Activated CD8-positive, alpha-beta memory T cell treated with anti-CD3 and anti-CD28 coated beads for 36 hours (primary cell): Measurements from ENCODE around the gene MYBPHL. TPM values are rescaled to one million over a fixed set of nuclear protein-coding genes. Genes with fewer than 3 reads are reported as not detected.

Experiments used
- CTCF ChIA-PET: fragments of 350-600 bp; sonication (Branson Sonifier 250); formaldehyde crosslinking; loops from one replicate; lab custom pipeline; 2021; ENCODE audit warnings: antibody characterized with exemption; lab: Charles Lee
- POLR2A ChIA-PET: fragments of 350-600 bp; sonication (Branson Sonifier 250); formaldehyde crosslinking; loops from one replicate; lab custom pipeline; 2021; ENCODE audit warnings: antibody characterized with exemption; lab: Charles Lee
- total RNA-seq, 2 experiments: library from RNA; stranded (reverse); gene quantifications; one replicate each; pipeline ENCODE4 v1.2.3, GENCODE V29; 2021

MYBPHL gene
- total RNA-seq, 2 experiments from 2014 or later, result not detected

GRCh38 chr1:109283748-109284600 is 22.8 kb downstream of the MYBPHL start:
- POLR2A ChIA-PET, result interaction anchor here (0.7 kb wide), 1 partner anchor 544 kb away, joined by 3 read pairs; no protein-coding TSS in a partner anchor
- CTCF ChIA-PET, result interaction anchor here (1.0 to 1.6 kb wide), 2 partner anchors 114 to 116 kb away, joined by 4 read pairs; partner anchors contain the start of gene SORT1

- CTCF ChIA-PET, result interaction anchor here (1.0 to 3.0 kb wide), 5 partner anchors 59 to 249 kb away, joined by 3 to 12 read pairs (median 4); partner anchors contain the start of gene SORT1
- POLR2A ChIA-PET, result no interaction called here
Measured at GRCh38 chr1:109282952-109283747, 23.7 kb downstream of the MYBPHL start, which contains the start of gene PSRC1. TSS of gene PSRC1 (minus strand) at chr1:109283145.

GRCh38 chr1:109282497-109282951 is 24.3 kb downstream of the MYBPHL start:
- ChIA-PET POLR2A (no interaction called here), CTCF (interaction anchor here (1.0 to 3.0 kb wide), 6 partner anchors 16 to 250 kb away, joined by 3 to 12 read pairs (median 4); partner anchors contain the start of gene SORT1)

- CTCF ChIA-PET, result interaction anchor here (1.0 to 3.0 kb wide), 4 partner anchors 15 to 251 kb away, joined by 3 to 12 read pairs (median 4); partner anchors contain the start of gene SORT1
Measured at GRCh38 chr1:109281680-109282496, 24.9 kb downstream of the MYBPHL start.

GRCh38 chr1:109280862-109281261 is 25.9 kb downstream of the MYBPHL start:
- CTCF ChIA-PET, result interaction anchor here (1.5 to 3.0 kb wide), 2 partner anchors 14 to 252 kb away, joined by 4 to 12 read pairs; no protein-coding TSS in a partner anchor
- POLR2A ChIA-PET, result no interaction called here

More at GRCh38 chr1:109281680-109282496, 24.9 kb downstream of the MYBPHL start:
- POLR2A ChIA-PET, result no interaction called here

GRCh38 chr1:109279615-109280278 is 27.1 kb downstream of the MYBPHL start:
- ChIA-PET CTCF (interaction anchor here (3.0 to 4.7 kb wide), 3 partner anchors 14 to 253 kb away, joined by 12 to 34 read pairs (median 22); partner anchors contain the start of gene SORT1), POLR2A (interaction anchor here (0.6 kb wide), 1 partner anchor 792 kb away, joined by 3 read pairs; no protein-coding TSS in a partner anchor)

GRCh38 chr1:109277434-109278204 is 29.2 kb downstream of the MYBPHL start:
- ChIA-PET CTCF (interaction anchor here (0.7 to 4.7 kb wide), 14 partner anchors 12 to 257 kb away, joined by 3 to 34 read pairs (median 4); partner anchors contain the start of genes ATXN7L2, CYB561D1 and SORT1), POLR2A (interaction anchor here (0.6 kb wide), 2 partner anchors 98 to 325 kb away, joined by 3 read pairs; no protein-coding TSS in a partner anchor)

- POLR2A ChIA-PET, result no interaction called here
- CTCF ChIA-PET, result interaction anchor here (0.8 to 4.7 kb wide), 5 partner anchors 23 to 257 kb away, joined by 3 to 34 read pairs (median 6); partner anchors contain the start of gene SORT1
Measured at GRCh38 chr1:109275706-109276345, 31.0 kb downstream of the MYBPHL start.

- ChIA-PET CTCF (interaction anchor here (0.6 to 4.7 kb wide), 2 partner anchors 258 kb away, joined by 3 to 21 read pairs; no protein-coding TSS in a partner anchor), POLR2A (no interaction called here)
Measured at GRCh38 chr1:109274533-109275476, 32.0 kb downstream of the MYBPHL start.

- POLR2A ChIA-PET, result no interaction called here
- CTCF ChIA-PET, result interaction anchor here (0.9 kb wide), 1 partner anchor 112 kb away, joined by 4 read pairs; no protein-coding TSS in a partner anchor
Measured at GRCh38 chr1:109273570-109274288, 33.1 kb downstream of the MYBPHL start.

- ChIA-PET POLR2A (no interaction called here), CTCF (interaction anchor here (0.9 kb wide), 1 partner anchor 111 kb away, joined by 4 read pairs; no protein-coding TSS in a partner anchor)
Measured at GRCh38 chr1:109272831-109273547, 33.8 kb downstream of the MYBPHL start.

GRCh38 chr1:109272021-109272799 is 34.6 kb downstream of the MYBPHL start:
- ChIA-PET POLR2A (no interaction called here), CTCF (no interaction called here)

GRCh38 chr1:109271458-109271857 is 35.4 kb downstream of the MYBPHL start:
- CTCF ChIA-PET, result no interaction called here

More at GRCh38 chr1:109271458-109271857, 35.4 kb downstream of the MYBPHL start:
- POLR2A ChIA-PET, result no interaction called here
